ENCODE data around the gene MSI1. TPM values are rescaled to one million over a fixed set of nuclear protein-coding genes. Genes with fewer than 3 reads are reported as not detected.

The MSI1 gene
- total RNA-seq, 3 donors from 2014 or later (not counting 1 experiment from before 2014, with no cell fraction given) = not detected

DNA sequence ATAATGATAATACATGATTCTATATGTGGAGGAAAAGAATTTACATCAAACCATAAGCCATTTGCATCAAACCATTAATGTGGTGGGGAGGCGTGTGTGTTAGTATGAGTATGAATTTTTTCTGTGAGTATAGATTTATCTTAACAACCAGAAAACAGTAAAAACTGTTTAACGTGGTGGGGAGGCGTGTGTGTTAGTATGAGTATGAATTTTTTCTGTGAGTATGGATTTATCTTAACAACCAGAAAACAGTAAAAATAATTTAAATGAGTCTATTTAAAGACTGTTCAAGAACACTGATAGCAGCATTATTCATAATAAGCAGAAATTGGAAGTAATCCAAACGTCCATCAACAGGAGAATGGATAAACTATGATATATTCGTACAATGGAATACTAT is 9.1 kb upstream of the MSI1 start:
- H3K4me1 Mint-ChIP-seq = no peaks in the 10 kb centered on the region
- peaks cover 3% of the 10 kb centered on the region for H3K27me3 ChIP-seq (ENCODE audit: control insufficient read depth, insufficient read depth, low read length)
- intact Hi-C loops (cut with micrococcal nuclease) = no loop called here
- ATAC-seq (no peak), DNase-seq (no peak)
- H3K27me3 Mint-ChIP-seq (ENCODE audit: low read depth in 2 of 2) = peaks cover 35 to 57% of the 10 kb centered on the region in 2 donors
- H3K27ac ChIP-seq (ENCODE audit: low read length) = no peak overlapping the region
- no peaks in the 10 kb centered on the region for H3K9me3 Mint-ChIP-seq
- H3K4me3 Mint-ChIP-seq = no peak overlapping the region
- no peaks in the 10 kb centered on the region for H3K4me1 ChIP-seq (ENCODE audit: control insufficient read depth, insufficient read depth, low read length)
- H3K27ac Mint-ChIP-seq = no peak overlapping the region
- H3K36me3 ChIP-seq (ENCODE audit: control insufficient read depth, insufficient read depth, low read length) = no peaks in the 10 kb centered on the region
- no peaks in the 10 kb centered on the region for H3K9me3 ChIP-seq (ENCODE audit: control insufficient read depth, insufficient read depth, low read length)
- H3K4me3 ChIP-seq (ENCODE audit: low read length) = no peak overlapping the region
- TF ChIP-seq, protein P1, sequence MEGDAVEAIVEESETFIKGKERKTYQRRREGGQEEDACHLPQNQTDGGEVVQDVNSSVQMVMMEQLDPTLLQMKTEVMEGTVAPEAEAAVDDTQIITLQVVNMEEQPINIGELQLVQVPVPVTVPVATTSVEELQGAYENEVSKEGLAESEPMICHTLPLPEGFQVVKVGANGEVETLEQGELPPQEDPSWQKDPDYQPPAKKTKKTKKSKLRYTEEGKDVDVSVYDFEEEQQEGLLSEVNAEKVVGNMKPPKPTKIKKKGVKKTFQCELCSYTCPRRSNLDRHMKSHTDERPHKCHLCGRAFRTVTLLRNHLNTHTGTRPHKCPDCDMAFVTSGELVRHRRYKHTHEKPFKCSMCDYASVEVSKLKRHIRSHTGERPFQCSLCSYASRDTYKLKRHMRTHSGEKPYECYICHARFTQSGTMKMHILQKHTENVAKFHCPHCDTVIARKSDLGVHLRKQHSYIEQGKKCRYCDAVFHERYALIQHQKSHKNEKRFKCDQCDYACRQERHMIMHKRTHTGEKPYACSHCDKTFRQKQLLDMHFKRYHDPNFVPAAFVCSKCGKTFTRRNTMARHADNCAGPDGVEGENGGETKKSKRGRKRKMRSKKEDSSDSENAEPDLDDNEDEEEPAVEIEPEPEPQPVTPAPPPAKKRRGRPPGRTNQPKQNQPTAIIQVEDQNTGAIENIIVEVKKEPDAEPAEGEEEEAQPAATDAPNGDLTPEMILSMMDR (IDR thresholded peaks at IDR 0.05) = no peak
- no peaks in the 10 kb centered on the region for H3K36me3 Mint-ChIP-seq
- 74% methylated on average over 2 of the region's 5 CpGs for WGBS (ENCODE audit: insufficient coverage)

DNA sequence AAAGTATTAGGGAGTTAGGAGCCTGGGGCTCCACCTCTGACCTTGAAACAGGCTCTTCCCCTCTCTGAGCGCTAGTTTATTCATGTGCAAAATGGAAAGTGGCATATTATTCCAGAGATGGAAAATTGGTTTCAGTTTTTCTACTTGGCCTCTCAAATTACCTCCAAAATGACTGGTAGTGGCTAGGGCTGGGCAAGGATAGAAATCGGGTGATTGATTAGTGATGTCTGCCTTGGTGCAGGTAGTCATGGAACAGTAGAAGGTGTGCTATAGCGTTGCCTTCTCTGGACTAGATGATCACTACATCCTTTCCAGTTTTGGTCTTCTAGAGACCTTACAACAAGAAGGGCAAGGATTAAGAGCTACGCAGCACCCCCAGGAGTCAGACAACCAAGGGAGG is 8.6 kb upstream of the MSI1 start:
- ATAC-seq = no peak
- H3K4me3 Mint-ChIP-seq = no peak overlapping the region
- H3K36me3 ChIP-seq (ENCODE audit: control insufficient read depth, insufficient read depth, low read length) = no peaks in the 10 kb centered on the region
- no peaks in the 10 kb centered on the region for H3K9me3 ChIP-seq (ENCODE audit: control insufficient read depth, insufficient read depth, low read length)
- intact Hi-C loops (cut with micrococcal nuclease) = no loop called here
- no peaks in the 10 kb centered on the region for H3K9me3 Mint-ChIP-seq
- H3K4me1 ChIP-seq (ENCODE audit: control insufficient read depth, insufficient read depth, low read length) = no peaks in the 10 kb centered on the region
- H3K27ac Mint-ChIP-seq = no peak overlapping the region
- 86% methylated on average over 3 of the region's 4 CpGs for WGBS (ENCODE audit: insufficient coverage)
- no peaks in the 10 kb centered on the region for H3K36me3 Mint-ChIP-seq
- peaks cover 35 to 59% of the 10 kb centered on the region in 2 donors for H3K27me3 Mint-ChIP-seq (ENCODE audit: low read depth in 2 of 2)
- no peak overlapping the region for H3K4me3 ChIP-seq (ENCODE audit: low read length)
- no peaks in the 10 kb centered on the region for H3K4me1 Mint-ChIP-seq
- no peak overlapping the region for H3K27ac ChIP-seq (ENCODE audit: low read length)
- no peak for DNase-seq
- peaks cover 3% of the 10 kb centered on the region for H3K27me3 ChIP-seq (ENCODE audit: control insufficient read depth, insufficient read depth, low read length)
- TF ChIP-seq, protein P1 (IDR thresholded peaks at IDR 0.05) = no peak

DNA sequence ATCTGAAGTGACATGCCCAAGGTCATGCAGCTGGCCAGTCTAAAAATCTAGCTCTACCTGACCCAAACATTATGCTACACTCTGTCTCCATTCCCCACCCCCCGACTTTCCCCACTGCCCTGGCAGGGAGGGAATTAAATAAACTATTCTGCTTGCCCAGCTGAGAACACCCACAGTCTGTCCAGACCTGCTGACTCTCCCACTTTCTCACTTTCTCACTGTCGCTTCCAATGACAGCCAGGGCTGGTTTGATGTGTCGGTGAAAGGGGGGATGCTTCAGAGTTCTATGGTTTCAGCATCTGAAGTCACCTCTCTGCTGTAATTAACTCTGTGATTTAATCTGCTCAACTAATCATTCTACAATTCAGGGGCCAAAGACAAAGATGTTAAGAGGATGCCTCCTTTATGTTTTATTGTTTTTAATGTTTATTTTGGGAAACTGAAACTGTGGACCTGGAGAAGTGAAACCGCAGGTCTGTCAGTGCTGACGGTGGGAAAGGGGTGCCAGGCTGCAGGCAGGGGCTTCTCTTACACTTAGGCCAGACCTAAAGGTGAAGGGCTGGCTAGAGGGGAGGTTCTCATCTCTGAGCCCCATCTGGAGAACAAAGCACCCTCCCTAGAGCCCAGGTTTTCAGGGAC is 8.1 kb upstream of the MSI1 start:
- H3K36me3 Mint-ChIP-seq = no peaks in the 10 kb centered on the region
- no peaks in the 10 kb centered on the region for H3K36me3 ChIP-seq (ENCODE audit: control insufficient read depth, insufficient read depth, low read length)
- no peaks in the 10 kb centered on the region for H3K4me1 Mint-ChIP-seq
- TF ChIP-seq, protein P1 (IDR thresholded peaks at IDR 0.05) = no peak
- ATAC-seq = no peak
- no peak for DNase-seq
- H3K27ac Mint-ChIP-seq = no peak overlapping the region
- H3K9me3 Mint-ChIP-seq = no peaks in the 10 kb centered on the region
- intact Hi-C loops (cut with micrococcal nuclease) = no loop called here
- no peaks in the 10 kb centered on the region for H3K9me3 ChIP-seq (ENCODE audit: control insufficient read depth, insufficient read depth, low read length)
- H3K27me3 ChIP-seq (ENCODE audit: control insufficient read depth, insufficient read depth, low read length) = peaks cover 3% of the 10 kb centered on the region
- no peaks in the 10 kb centered on the region for H3K4me1 ChIP-seq (ENCODE audit: control insufficient read depth, insufficient read depth, low read length)
- H3K27me3 Mint-ChIP-seq (ENCODE audit: low read depth in 2 of 2) = peaks cover 37 to 65% of the 10 kb centered on the region in 2 donors
- no peak overlapping the region for H3K27ac ChIP-seq (ENCODE audit: low read length)
- WGBS (ENCODE audit: insufficient coverage) = 53% methylated on average over 5 of the region's 5 CpGs
- H3K4me3 ChIP-seq (ENCODE audit: low read length) = no peak overlapping the region
- H3K4me3 Mint-ChIP-seq = no peak overlapping the region

DNA sequence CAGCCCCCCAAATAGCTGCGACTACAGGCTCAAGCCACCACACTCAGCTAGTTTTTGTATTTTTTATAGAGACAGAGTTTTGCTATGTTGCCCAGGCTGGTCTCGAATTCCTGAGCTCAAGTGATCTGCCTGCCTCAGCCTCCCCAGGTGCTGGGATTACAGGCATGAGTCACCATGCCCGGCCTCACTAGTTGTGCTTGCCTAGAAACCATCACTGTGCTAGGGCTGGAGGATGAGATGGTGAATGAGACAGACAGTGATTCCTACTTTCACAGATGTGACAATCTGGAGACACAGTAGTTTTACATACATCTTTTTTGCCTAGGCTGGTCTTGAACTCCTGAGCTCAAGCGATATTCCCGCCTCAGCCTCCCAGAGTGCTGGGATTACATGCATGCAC is 7.5 kb upstream of the MSI1 start:
- TF ChIP-seq, protein P1 (IDR thresholded peaks at IDR 0.05) = no peak
- H3K4me1 Mint-ChIP-seq = no peaks in the 10 kb centered on the region

More for the DNA sequence above, 7.5 kb upstream of the MSI1 start:
- H3K27me3 ChIP-seq (ENCODE audit: control insufficient read depth, insufficient read depth, low read length) = peaks cover 5% of the 10 kb centered on the region
- ATAC-seq (no peak), DNase-seq (no peak)
- H3K9me3 ChIP-seq (ENCODE audit: control insufficient read depth, insufficient read depth, low read length) = no peaks in the 10 kb centered on the region
- peaks cover 39 to 65% of the 10 kb centered on the region in 2 donors for H3K27me3 Mint-ChIP-seq (ENCODE audit: low read depth in 2 of 2)
- H3K4me3 ChIP-seq (ENCODE audit: low read length) = no peak overlapping the region
- H3K36me3 ChIP-seq (ENCODE audit: control insufficient read depth, insufficient read depth, low read length) = no peaks in the 10 kb centered on the region
- no peak overlapping the region for H3K27ac Mint-ChIP-seq
- 88% methylated on average over 4 of the region's 5 CpGs for WGBS (ENCODE audit: insufficient coverage)
- no peak overlapping the region for H3K27ac ChIP-seq (ENCODE audit: low read length)
- H3K4me1 ChIP-seq (ENCODE audit: control insufficient read depth, insufficient read depth, low read length) = no peaks in the 10 kb centered on the region
- no peak overlapping the region for H3K4me3 Mint-ChIP-seq
- no peaks in the 10 kb centered on the region for H3K36me3 Mint-ChIP-seq
- no peaks in the 10 kb centered on the region for H3K9me3 Mint-ChIP-seq
- intact Hi-C loops (cut with micrococcal nuclease) = no loop called here

Measured in natural killer cell (primary cell).